IMR-90 (cell line): ENCODE results near the gene CHRNA10. TPM values are rescaled to one million over a fixed set of nuclear protein-coding genes. Genes with fewer than 3 reads are reported as not detected.

Source experiments
- ATAC-seq: fragments of 200-7000 bp; cut with Tn5 transposase; 2 replicates; pipeline ENCODE4 v1.9.1; 2020; ENCODE audit warnings: low read depth, mild to moderate bottlenecking, moderate library complexity
- BruUV-seq: library from RNA; stranded (reverse); fragments of 400-500 nt; replicated peaks from 2 replicates; lab custom pipeline; 2021; lab: Mats Ljungman, UMichigan
- CTCF ChIA-PET: fragments of 300-600 bp; formaldehyde crosslinking; extraction: SDS; loops from one replicate; lab custom pipeline; 2021; ENCODE audit warnings: antibody characterized with exemption; lab: Yijun Ruan, JAX
- POLR2A ChIA-PET: fragments of 300-600 bp; sonication (Branson Sonifier 250); formaldehyde crosslinking; loops from one replicate; lab custom pipeline; 2022; ENCODE audit warnings: antibody characterized with exemption; ENCODE audit not compliant: unreplicated experiment; lab: Charles Lee
- DNase-seq: peaks from one replicate; pipeline ENCODE4 v3.0.0; 2013
- H2AFZ ChIP-seq: replicated peaks from 2 replicates; pipeline ENCODE3; 2013; ENCODE audit warnings: low read length, mild to moderate bottlenecking; ENCODE audit not compliant: poor library complexity
- H2AK5ac ChIP-seq: 2 replicates; pipeline ENCODE4 v1.6.1; 2013; ENCODE audit warnings: low read depth, low read length, inconsistent platforms
- H2AK9ac ChIP-seq: replicated peaks from 2 replicates; pipeline ENCODE3; 2013; ENCODE audit warnings: mild to moderate bottlenecking, low read depth, low read length, moderate library complexity; ENCODE audit not compliant: poor library complexity
- H2BK120ac ChIP-seq: 2 replicates; pipeline ENCODE4 v1.6.1; 2013; ENCODE audit warnings: low read depth, low read length, inconsistent platforms
- H2BK15ac ChIP-seq: 3 replicates; pipeline ENCODE4 v1.6.1; 2013; ENCODE audit warnings: low read depth, low read length, inconsistent platforms
- H2BK20ac ChIP-seq: 2 replicates; pipeline ENCODE4 v1.6.1; 2013; ENCODE audit warnings: low read depth, mild to moderate bottlenecking, inconsistent platforms, low read length, moderate library complexity
- H2BK5ac ChIP-seq: 2 replicates; pipeline ENCODE4 v1.6.1; 2013; ENCODE audit warnings: mild to moderate bottlenecking, low read depth, low read length, inconsistent platforms; ENCODE audit not compliant: poor library complexity, severe bottlenecking
- H3K14ac ChIP-seq: replicated peaks from 2 replicates; pipeline ENCODE4 v1.6.1; 2013; ENCODE audit warnings: low read depth, low read length, inconsistent platforms
- H3K18ac ChIP-seq: 2 replicates; pipeline ENCODE4 v1.6.1; 2013; ENCODE audit warnings: low read depth, low read length, control low read depth
- H3K23ac ChIP-seq: 2 replicates; pipeline ENCODE4 v1.6.1; 2013; ENCODE audit warnings: low read depth, low read length, inconsistent platforms
- H3K27ac ChIP-seq: 2 replicates; pipeline ENCODE4 v1.5.1; 2013; ENCODE audit warnings: mild to moderate bottlenecking, control low read depth, low read length; ENCODE audit not compliant: insufficient read depth
- H3K27me3 ChIP-seq: 2 replicates; pipeline ENCODE4 v1.6.1; 2013; ENCODE audit warnings: low read length; ENCODE audit not compliant: control insufficient read depth, insufficient read depth
- H3K36me3 ChIP-seq: 2 replicates; pipeline ENCODE4 v1.6.1; 2013; ENCODE audit warnings: low read length, mixed read lengths; ENCODE audit not compliant: control insufficient read depth, insufficient read depth
- H3K4ac ChIP-seq: 2 replicates; pipeline ENCODE4 v1.6.1; 2013; ENCODE audit warnings: low read depth, low read length, inconsistent platforms
- H3K4me1 ChIP-seq: 2 replicates; pipeline ENCODE4 v1.6.1; 2013; ENCODE audit warnings: low read length, mixed read lengths; ENCODE audit not compliant: control insufficient read depth, insufficient read depth
- H3K4me2 ChIP-seq: 2 replicates; pipeline ENCODE4 v1.6.1; 2013; ENCODE audit warnings: low read depth, mild to moderate bottlenecking, control low read depth, low read length, moderate library complexity
- H3K4me3 ChIP-seq: 2 replicates; pipeline ENCODE4 v1.5.1; 2013; ENCODE audit warnings: low read depth, mild to moderate bottlenecking, control low read depth, low read length, moderate library complexity; ENCODE audit not compliant: insufficient read depth
- H3K56ac ChIP-seq: 2 replicates; pipeline ENCODE4 v1.6.1; 2013; ENCODE audit warnings: low read length, inconsistent platforms; ENCODE audit not compliant: insufficient read depth; ENCODE audit errors: extremely low read depth
- H3K79me1 ChIP-seq, 2 experiments: 2 replicates each; pipeline ENCODE4 v1.6.1; 2013; ENCODE audit warnings: low read length in 2 of 2, inconsistent platforms in 1 of 2, low read depth in 1 of 2
- H3K9ac ChIP-seq: 2 replicates; pipeline ENCODE4 v1.6.1; 2013; ENCODE audit warnings: low read depth, low read length, control low read depth
- H3K9me1 ChIP-seq: 2 replicates; pipeline ENCODE4 v1.6.1; 2013; ENCODE audit warnings: low read length, inconsistent platforms; ENCODE audit not compliant: insufficient read depth
- H3K9me3 ChIP-seq: 2 replicates; pipeline ENCODE4 v1.6.1; 2013; ENCODE audit warnings: low read length; ENCODE audit not compliant: control insufficient read depth, insufficient read depth
- H4K20me1 ChIP-seq: 2 replicates; pipeline ENCODE4 v1.6.1; 2013; ENCODE audit warnings: low read length, inconsistent platforms; ENCODE audit not compliant: insufficient read depth
- H4K5ac ChIP-seq: 2 replicates; pipeline ENCODE4 v1.6.1; 2013; ENCODE audit warnings: mild to moderate bottlenecking, low read depth, low read length, control low read depth
- H4K8ac ChIP-seq, 2 experiments: 2 replicates each; pipeline ENCODE4 v1.6.1; 2013; ENCODE audit warnings: low read depth in 2 of 2, low read length in 2 of 2, control low read depth in 1 of 2, inconsistent platforms in 1 of 2
- H4K91ac ChIP-seq: 2 replicates; pipeline ENCODE4 v1.6.1; 2013; ENCODE audit warnings: low read depth, low read length, inconsistent platforms; ENCODE audit not compliant: insufficient read depth
- BHLHE40 ChIP-seq: fragments of 150-350 bp; IDR thresholded peaks from 2 replicates; pipeline ENCODE4 v1.6.1; 2016; ENCODE audit warnings: mild to moderate bottlenecking, low read depth, low read length
- CEBPB ChIP-seq: IDR thresholded peaks from 2 replicates; pipeline ENCODE4 v1.6.1; 2012; ENCODE audit warnings: low read depth, low read length, improper control_type of control experiment
- CHD1 ChIP-seq: IDR thresholded peaks from 2 replicates; pipeline ENCODE4 v1.6.1; 2012; ENCODE audit warnings: low read depth, low read length, improper control_type of control experiment
- FOS ChIP-seq: fragments of 150-350 bp; IDR thresholded peaks from 2 replicates; pipeline ENCODE4 v1.6.1; 2016; ENCODE audit warnings: low read depth, low read length
- MAFK ChIP-seq: IDR thresholded peaks from 2 replicates; pipeline ENCODE4 v1.6.1; 2012; ENCODE audit warnings: low read depth, low read length, improper control_type of control experiment
- MAZ ChIP-seq: IDR thresholded peaks from 2 replicates; pipeline ENCODE4 v1.6.1; 2012; ENCODE audit warnings: low read depth, mild to moderate bottlenecking, low read length, improper control_type of control experiment, moderate library complexity, borderline replicate concordance
- MXI1 ChIP-seq: IDR thresholded peaks from 2 replicates; pipeline ENCODE4 v1.6.1; 2012; ENCODE audit warnings: low read depth, mild to moderate bottlenecking, low read length, moderate library complexity, borderline replicate concordance
- NFE2L2 ChIP-seq: fragments of 150-350 bp; IDR thresholded peaks from 2 replicates; pipeline ENCODE4 v1.6.1; 2016; ENCODE audit warnings: low read depth, mild to moderate bottlenecking, low read length
- POLR2A ChIP-seq: IDR thresholded peaks from 2 replicates; pipeline ENCODE4 v1.6.1; 2012; ENCODE audit warnings: mild to moderate bottlenecking, low read depth, low read length
- RAD21 ChIP-seq: IDR thresholded peaks from 2 replicates; pipeline ENCODE4 v1.6.1; 2012; ENCODE audit warnings: low read length, improper control_type of control experiment
- RCOR1 ChIP-seq: IDR thresholded peaks from 2 replicates; pipeline ENCODE4 v1.6.1; 2012; ENCODE audit warnings: mild to moderate bottlenecking, low read length, improper control_type of control experiment; ENCODE audit not compliant: insufficient replicate concordance
- RFX5 ChIP-seq: IDR thresholded peaks from 2 replicates; pipeline ENCODE4 v1.8.0; 2012; ENCODE audit warnings: low read depth, mild to moderate bottlenecking, low read length, moderate library complexity
- SMC3 ChIP-seq: fragments of 150-350 bp; IDR thresholded peaks from 2 replicates; pipeline ENCODE4 v1.6.1; 2016; ENCODE audit warnings: low read depth, mild to moderate bottlenecking, antibody characterized with exemption, low read length, moderate library complexity
- WGBS, 2 experiments: methylation state at CpG; one replicate each; pipeline versions ENCODE4 v1.1.5 to v1.1.7; 2013; ENCODE audit warnings: missing lambda C conversion rate in 2 of 2; ENCODE audit not compliant: insufficient read length in 1 of 2; ENCODE audit errors: extremely low coverage in 2 of 2; 5-methylcytosine and 5-hydroxymethylcytosine counted together
- dilution Hi-C: fragments of 300-500 bp; cut with HindIII; formaldehyde crosslinking; loops from one replicate; pipeline ENCODE4 v1.14.3; 2018; ENCODE audit warnings: low sequenced_read_pairs; ENCODE audit not compliant: unreplicated experiment
- in situ Hi-C: fragments of 300-500 bp; cut with MboI; formaldehyde crosslinking; loops from 3 replicates; pipeline ENCODE4 v1.14.3; 2019; ENCODE audit warnings: low sequenced_read_pairs, inconsistent platforms, mixed read lengths
- intact Hi-C: fragments of 100-400 bp; cut with micrococcal nuclease; formaldehyde crosslinking; loops from 2 replicates; pipeline ENCODE4 v1.10.0; 2022
- polyA plus RNA-seq, 3 experiments: library from polyadenylated mRNA; depleted of rRNA; stranded (reverse); fragments of >200 nt; gene quantifications; 2 replicates each; pipeline ENCODE4 v1.2.3, GENCODE V29; 2012; ENCODE audit warnings: low replicate concordance in 1 of 3
- total RNA-seq: library from RNA; depleted of rRNA; stranded (reverse); fragments of >200 nt; gene quantifications from 2 replicates; pipeline ENCODE4 v1.2.3, GENCODE V29; 2012
- TF ChIP-seq, protein P1 (sequence below): fragments of 150-350 bp; IDR thresholded peaks from 2 replicates; pipeline ENCODE4 v1.6.1; 2016; ENCODE audit warnings: low read depth, mild to moderate bottlenecking, low read length, moderate library complexity, borderline replicate concordance
- TF ChIP-seq, protein P2 (sequence below): conservative IDR thresholded peaks from 2 replicates; pipeline ENCODE4 v1.5.1; 2012; ENCODE audit warnings: mild to moderate bottlenecking, low read depth, low read length, improper control_type of control experiment
- TF ChIP-seq, protein P3 (sequence below): fragments of 150-350 bp; IDR thresholded peaks from 2 replicates; pipeline ENCODE4 v1.6.1; 2017; ENCODE audit warnings: mild to moderate bottlenecking, antibody characterized with exemption, low read length, low read depth

Gene CHRNA10
- total and polyA plus RNA-seq, 2 of the 4 experiments (the other 2 are of a cell fraction), result 0.36 to 0.79 TPM

DNA sequence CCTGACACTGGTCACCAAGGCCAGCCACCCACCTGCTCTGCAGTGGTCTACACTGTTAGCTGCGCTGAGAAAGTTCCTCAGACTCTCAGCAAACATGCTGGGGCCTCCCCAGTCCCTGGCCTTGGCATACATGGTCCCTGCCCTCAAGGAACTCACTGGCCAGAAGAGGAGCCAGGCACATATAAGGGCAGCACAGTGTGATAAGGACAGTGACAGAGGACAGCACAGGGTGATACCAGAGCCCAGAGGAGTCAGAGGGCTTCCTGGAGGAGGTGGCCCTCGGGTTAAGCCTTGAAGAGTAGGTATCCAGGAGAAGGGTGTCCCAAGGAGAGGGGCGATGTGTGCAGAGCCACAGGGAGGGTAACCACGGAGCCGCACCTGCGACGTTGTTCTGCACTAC lies 25.6 kb downstream of the CHRNA10 start:
- Histone ChIP-seq H4K8ac (no peak overlapping the region), H3K56ac (no peak overlapping the region), H2BK20ac (no peak overlapping the region), H3K4me1 (peaks cover 3% of the 10 kb centered on the region), H3K27ac (no peak overlapping the region), H3K36me3 (no peaks in the 10 kb centered on the region), H2BK15ac (no peak overlapping the region), H2BK5ac (no peak overlapping the region), H3K27me3 (peaks cover 46% of the 10 kb centered on the region), H3K23ac (no peak overlapping the region), H4K20me1 (no peaks in the 10 kb centered on the region), H3K9me1 (no peaks in the 10 kb centered on the region), H3K18ac (no peak overlapping the region), H3K79me1 (no peaks in the 10 kb centered on the region), H3K9me3 (no peaks in the 10 kb centered on the region), H4K5ac (no peak overlapping the region), H3K4me2 (no peak overlapping the region), H2BK120ac (no peak overlapping the region), H2AFZ (no peak overlapping the region), H3K9ac (no peak overlapping the region), H4K91ac (no peak overlapping the region), H3K4ac (no peak overlapping the region), H3K4me3 (no peak overlapping the region), H2AK5ac (no peak overlapping the region), H2AK9ac (no peak overlapping the region), H3K14ac (no peak overlapping the region)
- TF ChIP-seq CEBPB, result no peak
- TF ChIP-seq RAD21, result no peak
- TF ChIP-seq BHLHE40, result no peak
- TF ChIP-seq NFE2L2, result no peak
- no peak for TF ChIP-seq SMC3
- no peak for TF ChIP-seq MAFK
- TF ChIP-seq MAZ, result no peak
- TF ChIP-seq, protein P1, sequence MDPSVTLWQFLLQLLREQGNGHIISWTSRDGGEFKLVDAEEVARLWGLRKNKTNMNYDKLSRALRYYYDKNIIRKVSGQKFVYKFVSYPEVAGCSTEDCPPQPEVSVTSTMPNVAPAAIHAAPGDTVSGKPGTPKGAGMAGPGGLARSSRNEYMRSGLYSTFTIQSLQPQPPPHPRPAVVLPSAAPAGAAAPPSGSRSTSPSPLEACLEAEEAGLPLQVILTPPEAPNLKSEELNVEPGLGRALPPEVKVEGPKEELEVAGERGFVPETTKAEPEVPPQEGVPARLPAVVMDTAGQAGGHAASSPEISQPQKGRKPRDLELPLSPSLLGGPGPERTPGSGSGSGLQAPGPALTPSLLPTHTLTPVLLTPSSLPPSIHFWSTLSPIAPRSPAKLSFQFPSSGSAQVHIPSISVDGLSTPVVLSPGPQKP, result no peak
- TF ChIP-seq FOS, result no peak
- no peak for TF ChIP-seq RFX5
- TF ChIP-seq RCOR1, result no peak
- TF ChIP-seq, protein P2, sequence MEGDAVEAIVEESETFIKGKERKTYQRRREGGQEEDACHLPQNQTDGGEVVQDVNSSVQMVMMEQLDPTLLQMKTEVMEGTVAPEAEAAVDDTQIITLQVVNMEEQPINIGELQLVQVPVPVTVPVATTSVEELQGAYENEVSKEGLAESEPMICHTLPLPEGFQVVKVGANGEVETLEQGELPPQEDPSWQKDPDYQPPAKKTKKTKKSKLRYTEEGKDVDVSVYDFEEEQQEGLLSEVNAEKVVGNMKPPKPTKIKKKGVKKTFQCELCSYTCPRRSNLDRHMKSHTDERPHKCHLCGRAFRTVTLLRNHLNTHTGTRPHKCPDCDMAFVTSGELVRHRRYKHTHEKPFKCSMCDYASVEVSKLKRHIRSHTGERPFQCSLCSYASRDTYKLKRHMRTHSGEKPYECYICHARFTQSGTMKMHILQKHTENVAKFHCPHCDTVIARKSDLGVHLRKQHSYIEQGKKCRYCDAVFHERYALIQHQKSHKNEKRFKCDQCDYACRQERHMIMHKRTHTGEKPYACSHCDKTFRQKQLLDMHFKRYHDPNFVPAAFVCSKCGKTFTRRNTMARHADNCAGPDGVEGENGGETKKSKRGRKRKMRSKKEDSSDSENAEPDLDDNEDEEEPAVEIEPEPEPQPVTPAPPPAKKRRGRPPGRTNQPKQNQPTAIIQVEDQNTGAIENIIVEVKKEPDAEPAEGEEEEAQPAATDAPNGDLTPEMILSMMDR, result no peak
- no peak for TF ChIP-seq MXI1
- TF ChIP-seq, protein P3, sequence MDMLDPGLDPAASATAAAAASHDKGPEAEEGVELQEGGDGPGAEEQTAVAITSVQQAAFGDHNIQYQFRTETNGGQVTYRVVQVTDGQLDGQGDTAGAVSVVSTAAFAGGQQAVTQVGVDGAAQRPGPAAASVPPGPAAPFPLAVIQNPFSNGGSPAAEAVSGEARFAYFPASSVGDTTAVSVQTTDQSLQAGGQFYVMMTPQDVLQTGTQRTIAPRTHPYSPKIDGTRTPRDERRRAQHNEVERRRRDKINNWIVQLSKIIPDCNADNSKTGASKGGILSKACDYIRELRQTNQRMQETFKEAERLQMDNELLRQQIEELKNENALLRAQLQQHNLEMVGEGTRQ, result no peak
- TF ChIP-seq CHD1, result no peak
- TF ChIP-seq POLR2A, result no peak
- ChIA-PET POLR2A (no interaction called here), CTCF (no interaction called here)
- dilution Hi-C loops (no loop called here), intact Hi-C loops (no loop called here), in situ Hi-C loops (no loop called here)
- DNase-seq (no peak), ATAC-seq (no peak)
- BruUV-seq, result no TSS peak
- WGBS, 2 experiments, result 60% methylated on average over 2 of the region's 7 CpGs; no CpG with 5 or more reads in 1 of the 2 experiments
